GM12878 (cell line): ENCODE measurements around the gene SYNDIG1. TPM values are rescaled to one million over a fixed set of nuclear protein-coding genes. Genes with fewer than 3 reads are reported as not detected.

Source experiments
- ATAC-seq: fragments of 200-7000 bp; cut with Tn5 transposase; 3 replicates; pipeline ENCODE4 v1.9.1; 2020; ENCODE audit warnings: mild to moderate bottlenecking, moderate library complexity
- BruUV-seq: library from RNA; stranded (reverse); fragments of 400-500 nt; replicated peaks from 2 replicates; lab custom pipeline; 2021; lab: Mats Ljungman, UMichigan
- CTCF ChIA-PET: fragments of 300-600 bp; sonication (Branson Sonifier 250); formaldehyde crosslinking; extraction: SDS; loops from one replicate; lab custom pipeline; 2021; ENCODE audit warnings: inconsistent platforms; lab: Yijun Ruan, JAX
- POLR2A ChIA-PET: fragments of 350-600 bp; formaldehyde crosslinking; extraction: SDS; loops from one replicate; lab custom pipeline; 2021; ENCODE audit warnings: inconsistent platforms; lab: Charles Lee
- RAD21 ChIA-PET: fragments of 300-600 bp; sonication (Branson Sonifier 250); formaldehyde crosslinking; loops from one replicate; lab custom pipeline; 2023; ENCODE audit warnings: antibody characterized with exemption; ENCODE audit not compliant: unreplicated experiment; lab: Charles Lee
- SMC1A ChIA-PET: fragments of 300-600 bp; sonication (Branson Sonifier 250); formaldehyde crosslinking; loops from one replicate; lab custom pipeline; 2023; ENCODE audit not compliant: unreplicated experiment, uncharacterized antibody; lab: Charles Lee
- DNase-seq: peaks from one replicate; pipeline ENCODE4 v3.0.0-alpha.2; 2011; ENCODE audit warnings: low read depth, low spot score
- FAIRE-seq: peaks from 3 replicates; lab custom pipeline; 2011; peaks lifted over from hg19 to GRCh38; lab: Jason Lieb, UNC
- H2AFZ ChIP-seq: 2 replicates; pipeline ENCODE4 v1.6.0; 2011; ENCODE audit warnings: low read depth, low read length, control low read depth; ENCODE audit not compliant: control insufficient read depth
- H3K27ac ChIP-seq: 2 replicates; pipeline ENCODE4 v1.5.1; 2011; ENCODE audit warnings: control low read depth; ENCODE audit not compliant: control insufficient read depth, insufficient read depth
- H3K27me3 ChIP-seq, 2 experiments: replicated peaks in 1 of 2; 2 replicates each; pipeline versions ENCODE4 v1.6.0 to v1.6.1; 2011; ENCODE audit warnings: low read length in 1 of 2; ENCODE audit not compliant: control insufficient read depth in 2 of 2, insufficient read depth in 2 of 2
- H3K36me3 ChIP-seq, 2 experiments: 2 replicates each; pipeline ENCODE4 v1.5.1; 2011; ENCODE audit warnings: low read length in 1 of 2; ENCODE audit not compliant: control insufficient read depth in 2 of 2, insufficient read depth in 2 of 2
- H3K4me1 ChIP-seq: 2 replicates; pipeline ENCODE4 v1.6.1; 2011; ENCODE audit warnings: mild to moderate bottlenecking, low read length, moderate library complexity, mixed read lengths; ENCODE audit not compliant: control insufficient read depth, insufficient read depth
- H3K4me2 ChIP-seq: 2 replicates; pipeline ENCODE4 v1.6.0; 2011; ENCODE audit warnings: control low read depth; ENCODE audit not compliant: control insufficient read depth, insufficient read depth
- H3K4me3 ChIP-seq: fragments of 200-600 bp; sonication (generic); 2 replicates; pipeline ENCODE4 v1.5.1; 2016
- H3K79me2 ChIP-seq: 2 replicates; pipeline ENCODE4 v1.6.0; 2011; ENCODE audit warnings: low read length; ENCODE audit not compliant: control insufficient read depth, insufficient read depth
- H3K9ac ChIP-seq: 2 replicates; pipeline ENCODE4 v1.8.0; 2011; ENCODE audit warnings: low read length, control low read depth, mixed read lengths; ENCODE audit not compliant: control insufficient read depth, insufficient read depth
- H3K9me3 ChIP-seq: replicated peaks from 3 replicates; pipeline ENCODE4 v1.5.1; 2011; ENCODE audit warnings: mild to moderate bottlenecking, low read length; ENCODE audit not compliant: control insufficient read depth, insufficient read depth
- H4K20me1 ChIP-seq: 2 replicates; pipeline ENCODE4 v1.6.0; 2011; ENCODE audit not compliant: control insufficient read depth, insufficient read depth
- NBN ChIP-seq: fragments of 450-650 bp; IDR thresholded peaks from 2 replicates; pipeline ENCODE4 v1.6.1; 2016
- NFYB ChIP-seq: IDR thresholded peaks from 2 replicates; pipeline ENCODE4 v1.6.1; 2011; ENCODE audit warnings: low read depth, mild to moderate bottlenecking, low read length, improper control_type of control experiment, moderate library complexity; ENCODE audit not compliant: insufficient read depth
- NRF1 ChIP-seq: conservative IDR thresholded peaks from 2 replicates; pipeline ENCODE4 v1.6.1; 2011; ENCODE audit warnings: mild to moderate bottlenecking, low read depth, low read length, improper control_type of control experiment
- SUZ12 ChIP-seq: fragments of 200-600 bp; sonication (generic); IDR thresholded peaks from one replicate; pipeline ENCODE4 v1.6.1; 2018; ENCODE audit warnings: antibody characterized with exemption, mild to moderate bottlenecking; ENCODE audit not compliant: unreplicated experiment
- WGBS: methylation state at CpG from one replicate; pipeline ENCODE4 v1.1.6; 2016; ENCODE audit warnings: low lambda C conversion rate; ENCODE audit not compliant: insufficient replicate concordance, insufficient coverage; ENCODE audit errors: missing lambda C conversion rate; 5-methylcytosine and 5-hydroxymethylcytosine counted together
- in situ Hi-C: fragments of 300-500 bp; cut with MboI; formaldehyde crosslinking; loops from 9 replicates; pipeline ENCODE4 v1.14.3; 2018; ENCODE audit warnings: mixed read lengths
- intact Hi-C: fragments of 100-400 bp; cut with micrococcal nuclease; formaldehyde crosslinking; loops from one replicate; pipeline ENCODE4 v1.14.2; 2022; ENCODE audit not compliant: unreplicated experiment
- polyA plus RNA-seq, 11 experiments: library from polyadenylated mRNA; depleted of rRNA in 4 of 11; unstranded in 6 of 11; stranded (reverse) in 5 of 11; fragments of >200 nt; fragmentation: Nextera tagmentation in 4 of 11; fragmentation: Illumina TruSeq in 1 of 11; extraction: Ambion mirVana in 4 of 11; extraction: Trizol in 1 of 11; gene quantifications; 1 replicate in 1 of 11; 2 replicates in 10 of 11; pipeline versions ENCODE4 v1.2.1 to v1.2.3, GENCODE V29; 2011 to 2016; ENCODE audit warnings: inconsistent platforms in 2 of 11, missing spikeins in 2 of 11, low read depth in 1 of 11
- total RNA-seq, 4 experiments: library from RNA; depleted of rRNA in 3 of 4; stranded (reverse); fragments of >200 nt in 3 of 4; fragmentation: Illumina TruSeq in 1 of 4; extraction: Trizol in 1 of 4; gene quantifications; 2 replicates each; pipeline versions ENCODE4 v1.2.1 to v1.2.3, GENCODE V29; 2013 to 2021
- TF ChIP-seq, protein P1 (sequence below): fragments of 450-650 bp; IDR thresholded peaks from 2 replicates; pipeline ENCODE4 v1.6.1; 2016; ENCODE audit warnings: mild to moderate bottlenecking, moderate library complexity, borderline replicate concordance

SYNDIG1 gene
- total and polyA plus RNA-seq, 10 of the 15 experiments (the other 5 are each of a cell fraction or from before 2014, with no cell fraction given), result not detected

DNA sequence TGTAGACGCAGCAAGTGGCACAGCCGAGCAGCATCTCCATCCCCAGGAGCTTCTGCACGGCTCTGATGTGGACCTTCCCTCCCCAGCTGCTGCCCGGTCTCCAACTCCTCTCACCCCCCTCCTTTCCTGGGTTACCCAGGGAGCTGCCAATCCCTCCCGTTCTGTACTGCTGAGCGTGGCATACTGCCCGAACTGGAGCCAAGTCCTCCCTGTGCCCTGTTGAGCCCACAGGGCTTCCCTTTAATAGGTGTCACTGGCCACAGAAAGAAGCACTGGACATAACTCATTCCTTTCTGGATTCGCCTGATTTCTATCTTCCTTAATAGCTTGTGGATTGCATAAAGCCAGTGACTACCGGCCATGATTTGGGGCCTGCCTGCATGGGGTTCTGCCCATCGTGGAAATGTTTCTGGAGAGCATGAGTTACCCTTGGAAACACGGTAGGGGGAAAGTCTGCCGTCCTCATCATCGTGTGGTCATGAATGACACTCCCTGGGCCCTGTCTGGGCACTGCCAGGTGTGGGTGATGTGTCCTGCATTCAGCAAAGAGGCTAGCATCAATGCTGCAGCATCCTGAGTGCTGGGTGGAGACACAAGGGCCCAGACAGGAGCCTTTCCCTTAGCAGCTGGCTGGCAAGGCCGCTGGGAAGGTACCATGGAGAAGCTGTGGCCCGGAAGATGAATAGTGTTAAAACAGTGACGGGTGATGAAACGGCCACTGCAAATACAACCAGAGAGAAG is 189.7 kb downstream of the SYNDIG1 start:
- Histone ChIP-seq H3K79me2 (no peaks in the 10 kb centered on the region), H3K9ac (no peak overlapping the region), H3K36me3 (no peaks in the 10 kb centered on the region), H2AFZ (no peak overlapping the region), H3K4me2 (no peak overlapping the region), H3K27ac (no peak overlapping the region), H3K27me3 (no peaks in the 10 kb centered on the region; a peak in 1 of 4 replicates), H4K20me1 (no peaks in the 10 kb centered on the region), H3K9me3 (no peaks in the 10 kb centered on the region), H3K4me1 (no peaks in the 10 kb centered on the region), H3K4me3 (no peak overlapping the region)
- ChIA-PET POLR2A (no interaction called here), RAD21 (no interaction called here), CTCF (no interaction called here), SMC1A (no interaction called here)
- DNase-seq (no peak), ATAC-seq (no peak), FAIRE-seq (no peak)
- BruUV-seq, result no TSS peak
- 39% methylated on average over 17 of the region's 17 CpGs for WGBS
- TF ChIP-seq, protein P1, sequence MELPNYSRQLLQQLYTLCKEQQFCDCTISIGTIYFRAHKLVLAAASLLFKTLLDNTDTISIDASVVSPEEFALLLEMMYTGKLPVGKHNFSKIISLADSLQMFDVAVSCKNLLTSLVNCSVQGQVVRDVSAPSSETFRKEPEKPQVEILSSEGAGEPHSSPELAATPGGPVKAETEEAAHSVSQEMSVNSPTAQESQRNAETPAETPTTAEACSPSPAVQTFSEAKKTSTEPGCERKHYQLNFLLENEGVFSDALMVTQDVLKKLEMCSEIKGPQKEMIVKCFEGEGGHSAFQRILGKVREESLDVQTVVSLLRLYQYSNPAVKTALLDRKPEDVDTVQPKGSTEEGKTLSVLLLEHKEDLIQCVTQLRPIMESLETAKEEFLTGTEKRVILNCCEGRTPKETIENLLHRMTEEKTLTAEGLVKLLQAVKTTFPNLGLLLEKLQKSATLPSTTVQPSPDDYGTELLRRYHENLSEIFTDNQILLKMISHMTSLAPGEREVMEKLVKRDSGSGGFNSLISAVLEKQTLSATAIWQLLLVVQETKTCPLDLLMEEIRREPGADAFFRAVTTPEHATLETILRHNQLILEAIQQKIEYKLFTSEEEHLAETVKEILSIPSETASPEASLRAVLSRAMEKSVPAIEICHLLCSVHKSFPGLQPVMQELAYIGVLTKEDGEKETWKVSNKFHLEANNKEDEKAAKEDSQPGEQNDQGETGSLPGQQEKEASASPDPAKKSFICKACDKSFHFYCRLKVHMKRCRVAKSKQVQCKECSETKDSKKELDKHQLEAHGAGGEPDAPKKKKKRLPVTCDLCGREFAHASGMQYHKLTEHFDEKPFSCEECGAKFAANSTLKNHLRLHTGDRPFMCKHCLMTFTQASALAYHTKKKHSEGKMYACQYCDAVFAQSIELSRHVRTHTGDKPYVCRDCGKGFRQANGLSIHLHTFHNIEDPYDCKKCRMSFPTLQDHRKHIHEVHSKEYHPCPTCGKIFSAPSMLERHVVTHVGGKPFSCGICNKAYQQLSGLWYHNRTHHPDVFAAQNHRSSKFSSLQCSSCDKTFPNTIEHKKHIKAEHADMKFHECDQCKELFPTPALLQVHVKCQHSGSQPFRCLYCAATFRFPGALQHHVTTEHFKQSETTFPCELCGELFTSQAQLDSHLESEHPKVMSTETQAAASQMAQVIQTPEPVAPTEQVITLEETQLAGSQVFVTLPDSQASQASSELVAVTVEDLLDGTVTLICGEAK, result no peak
- TF ChIP-seq NFYB (no peak), SUZ12 (no peak), NRF1 (no peak), NBN (no peak)
- in situ Hi-C loops, result no loop called here
- intact Hi-C loops, result no loop called here
